ENCODE measurements around the gene PDP2. TPM values are rescaled to one million over a fixed set of nuclear protein-coding genes. Genes with fewer than 3 reads are reported as not detected.

Gene PDP2
- total and polyA plus RNA-seq, 2 of the 4 experiments (the other 2 are of a cell fraction): 5.3 to 16.8 TPM

DNA sequence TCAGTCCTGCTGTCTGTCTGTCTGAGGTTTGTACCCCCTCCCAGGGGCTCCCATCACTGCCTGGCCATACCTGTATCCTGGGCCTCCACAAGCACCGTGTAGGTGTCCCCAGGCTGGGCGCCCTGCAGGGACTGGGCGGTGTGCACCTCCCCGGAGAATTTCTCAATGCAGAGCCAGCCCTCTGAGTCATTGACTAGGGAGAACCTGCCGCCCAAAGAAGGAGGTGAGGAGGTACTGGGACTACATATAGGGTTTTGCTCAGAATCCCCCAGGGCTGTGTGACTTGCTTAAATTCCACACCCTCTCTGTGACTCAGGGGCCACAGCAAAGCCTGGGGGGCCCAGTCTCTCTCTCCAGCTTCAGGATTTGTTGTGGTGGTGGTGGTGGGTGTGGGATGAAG, 30.8 kb downstream of the PDP2 start:
- WGBS, 2 experiments (ENCODE audit: extremely low coverage in 2 of 2, insufficient read length in 1 of 2): no CpG with 5 or more reads among the region's 5 CpGs
- no peaks in the 10 kb centered on the region for H3K4me1 ChIP-seq (ENCODE audit: control insufficient read depth, insufficient read depth, low read length)

More for the DNA sequence above, 30.8 kb downstream of the PDP2 start:
- Histone ChIP-seq H4K20me1 (ENCODE audit: insufficient read depth, low read length) (no peaks in the 10 kb centered on the region), H4K91ac (ENCODE audit: insufficient read depth, low read depth, low read length) (no peak overlapping the region), H3K18ac (ENCODE audit: low read depth, low read length) (no peak overlapping the region), H2BK120ac (ENCODE audit: low read depth, low read length) (no peak overlapping the region), H2BK15ac (ENCODE audit: low read depth, low read length) (no peak overlapping the region), H2BK20ac (ENCODE audit: low read depth, low read length) (no peak overlapping the region), H3K4me3 (ENCODE audit: insufficient read depth, low read depth, low read length) (no peak overlapping the region), H4K5ac (ENCODE audit: low read depth, low read length) (no peak overlapping the region), H4K8ac (ENCODE audit: low read depth in 2 of 2, low read length in 2 of 2) (no peak overlapping the region), H3K79me1 (ENCODE audit: low read depth in 1 of 2, low read length in 2 of 2) (no peaks in the 10 kb centered on the region), H3K4ac (ENCODE audit: low read depth, low read length) (no peak overlapping the region), H3K9me3 (ENCODE audit: control insufficient read depth, insufficient read depth, low read length) (no peaks in the 10 kb centered on the region), H3K4me2 (ENCODE audit: low read depth, low read length) (no peak overlapping the region), H3K27me3 (ENCODE audit: control insufficient read depth, insufficient read depth, low read length) (peaks cover 18% of the 10 kb centered on the region), H3K9ac (ENCODE audit: low read depth, low read length) (no peak overlapping the region), H3K14ac (replicated peaks; ENCODE audit: low read depth, low read length) (no peak overlapping the region), H3K27ac (ENCODE audit: insufficient read depth, low read length) (no peak overlapping the region), H2AK9ac (replicated peaks; ENCODE audit: low read depth, low read length, poor library complexity) (no peak overlapping the region), H3K23ac (ENCODE audit: low read depth, low read length) (no peak overlapping the region), H2AFZ (replicated peaks; ENCODE audit: low read length, poor library complexity) (no peak overlapping the region), H2BK5ac (ENCODE audit: low read depth, low read length, poor library complexity, severe bottlenecking) (no peak overlapping the region), H3K56ac (ENCODE audit: extremely low read depth, insufficient read depth, low read length) (no peak overlapping the region), H3K36me3 (ENCODE audit: control insufficient read depth, insufficient read depth, low read length) (no peaks in the 10 kb centered on the region), H3K9me1 (ENCODE audit: insufficient read depth, low read length) (peaks cover 3% of the 10 kb centered on the region; the same call in 1 of the 2 replicates), H2AK5ac (ENCODE audit: low read depth, low read length) (no peak overlapping the region)
- CTCF ChIA-PET: interaction anchor here (1.8 kb wide), 1 partner anchor 17 kb away, joined by 5 read pairs; no protein-coding TSS in a partner anchor
- ATAC-seq (ENCODE audit: low read depth) (no peak), DNase-seq (no peak)
- no TSS peak for BruUV-seq (replicated peaks)
- POLR2A ChIA-PET (ENCODE audit: unreplicated experiment): no interaction called here
- in situ Hi-C loops (cut with MboI; ENCODE audit: low sequenced_read_pairs): no loop called here
- TF ChIP-seq, protein P1, sequence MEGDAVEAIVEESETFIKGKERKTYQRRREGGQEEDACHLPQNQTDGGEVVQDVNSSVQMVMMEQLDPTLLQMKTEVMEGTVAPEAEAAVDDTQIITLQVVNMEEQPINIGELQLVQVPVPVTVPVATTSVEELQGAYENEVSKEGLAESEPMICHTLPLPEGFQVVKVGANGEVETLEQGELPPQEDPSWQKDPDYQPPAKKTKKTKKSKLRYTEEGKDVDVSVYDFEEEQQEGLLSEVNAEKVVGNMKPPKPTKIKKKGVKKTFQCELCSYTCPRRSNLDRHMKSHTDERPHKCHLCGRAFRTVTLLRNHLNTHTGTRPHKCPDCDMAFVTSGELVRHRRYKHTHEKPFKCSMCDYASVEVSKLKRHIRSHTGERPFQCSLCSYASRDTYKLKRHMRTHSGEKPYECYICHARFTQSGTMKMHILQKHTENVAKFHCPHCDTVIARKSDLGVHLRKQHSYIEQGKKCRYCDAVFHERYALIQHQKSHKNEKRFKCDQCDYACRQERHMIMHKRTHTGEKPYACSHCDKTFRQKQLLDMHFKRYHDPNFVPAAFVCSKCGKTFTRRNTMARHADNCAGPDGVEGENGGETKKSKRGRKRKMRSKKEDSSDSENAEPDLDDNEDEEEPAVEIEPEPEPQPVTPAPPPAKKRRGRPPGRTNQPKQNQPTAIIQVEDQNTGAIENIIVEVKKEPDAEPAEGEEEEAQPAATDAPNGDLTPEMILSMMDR (conservative IDR thresholded peaks at IDR 0.05; ENCODE audit: low read depth, low read length): no peak
- no peak for TF ChIP-seq NFE2L2 (IDR thresholded peaks at IDR 0.05; ENCODE audit: low read depth, low read length)
- no peak for TF ChIP-seq RFX5 (IDR thresholded peaks at IDR 0.05; ENCODE audit: low read depth, low read length)
- TF ChIP-seq MAZ (IDR thresholded peaks at IDR 0.05; ENCODE audit: borderline replicate concordance, low read depth, low read length): no peak
- no peak for TF ChIP-seq CHD1 (IDR thresholded peaks at IDR 0.05; ENCODE audit: low read depth, low read length)
- TF ChIP-seq, protein P2, sequence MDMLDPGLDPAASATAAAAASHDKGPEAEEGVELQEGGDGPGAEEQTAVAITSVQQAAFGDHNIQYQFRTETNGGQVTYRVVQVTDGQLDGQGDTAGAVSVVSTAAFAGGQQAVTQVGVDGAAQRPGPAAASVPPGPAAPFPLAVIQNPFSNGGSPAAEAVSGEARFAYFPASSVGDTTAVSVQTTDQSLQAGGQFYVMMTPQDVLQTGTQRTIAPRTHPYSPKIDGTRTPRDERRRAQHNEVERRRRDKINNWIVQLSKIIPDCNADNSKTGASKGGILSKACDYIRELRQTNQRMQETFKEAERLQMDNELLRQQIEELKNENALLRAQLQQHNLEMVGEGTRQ (IDR thresholded peaks at IDR 0.05; ENCODE audit: low read depth, low read length): no peak
- no peak for TF ChIP-seq RAD21 (IDR thresholded peaks at IDR 0.05; ENCODE audit: low read length)
- no peak for TF ChIP-seq BHLHE40 (IDR thresholded peaks at IDR 0.05; ENCODE audit: low read depth, low read length)
- TF ChIP-seq MAFK (IDR thresholded peaks at IDR 0.05; ENCODE audit: low read depth, low read length): no peak
- TF ChIP-seq, protein P3, sequence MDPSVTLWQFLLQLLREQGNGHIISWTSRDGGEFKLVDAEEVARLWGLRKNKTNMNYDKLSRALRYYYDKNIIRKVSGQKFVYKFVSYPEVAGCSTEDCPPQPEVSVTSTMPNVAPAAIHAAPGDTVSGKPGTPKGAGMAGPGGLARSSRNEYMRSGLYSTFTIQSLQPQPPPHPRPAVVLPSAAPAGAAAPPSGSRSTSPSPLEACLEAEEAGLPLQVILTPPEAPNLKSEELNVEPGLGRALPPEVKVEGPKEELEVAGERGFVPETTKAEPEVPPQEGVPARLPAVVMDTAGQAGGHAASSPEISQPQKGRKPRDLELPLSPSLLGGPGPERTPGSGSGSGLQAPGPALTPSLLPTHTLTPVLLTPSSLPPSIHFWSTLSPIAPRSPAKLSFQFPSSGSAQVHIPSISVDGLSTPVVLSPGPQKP (IDR thresholded peaks at IDR 0.05; ENCODE audit: borderline replicate concordance, low read depth, low read length): no peak
- no peak for TF ChIP-seq POLR2A (IDR thresholded peaks at IDR 0.05; ENCODE audit: low read depth, low read length)
- no peak for TF ChIP-seq RCOR1 (IDR thresholded peaks at IDR 0.05; ENCODE audit: insufficient replicate concordance, low read length)
- TF ChIP-seq CEBPB (IDR thresholded peaks at IDR 0.05; ENCODE audit: low read depth, low read length): no peak
- TF ChIP-seq SMC3 (IDR thresholded peaks at IDR 0.05; ENCODE audit: low read depth, low read length): no peak
- TF ChIP-seq MXI1 (IDR thresholded peaks at IDR 0.05; ENCODE audit: borderline replicate concordance, low read depth, low read length): no peak
- no peak for TF ChIP-seq FOS (IDR thresholded peaks at IDR 0.05; ENCODE audit: low read depth, low read length)
- intact Hi-C loops (cut with micrococcal nuclease): no loop called here
- dilution Hi-C loops (cut with HindIII; ENCODE audit: low sequenced_read_pairs, unreplicated experiment): no loop called here
